ENCODE measurements around the gene P2RX4. TPM values are rescaled to one million over a fixed set of nuclear protein-coding genes. Genes with fewer than 3 reads are reported as not detected.

Gene P2RX4
- total RNA-seq, 1 experiment from 2014 or later, result 8.1 TPM

GRCh38 chr12:121245951-121246350 is 36.0 kb downstream of the P2RX4 start:
- H3K4me1 Mint-ChIP-seq, result peaks cover 3 to 7% of the 10 kb centered on the region in 2 experiments
- Histone ChIP-seq H3K18ac (ENCODE audit: insufficient read length, low read depth, low read length) (no peak overlapping the region), H2BK12ac (ENCODE audit: insufficient read length, low read depth, low read length) (no peak overlapping the region), H2BK5ac (ENCODE audit: insufficient read length, low read length) (no peak overlapping the region), H3K4me2 (ENCODE audit: insufficient read depth, insufficient read length, low read length) (no peak overlapping the region), H2AK5ac (ENCODE audit: insufficient read length, low read length) (no peak overlapping the region), H4K20me1 (ENCODE audit: control insufficient read depth, insufficient read depth, insufficient read length) (no peaks in the 10 kb centered on the region), H3K23me2 (ENCODE audit: insufficient read length, low read depth, low read length, poor library complexity, severe bottlenecking) (no peaks in the 10 kb centered on the region), H3T11ph (ENCODE audit: low read length) (no peak overlapping the region), H3K27ac (ENCODE audit: insufficient read length, low read depth, low read length) (no peak overlapping the region), H3K4me1 (ENCODE audit: insufficient read depth, low read length) (no peaks in the 10 kb centered on the region), H2BK15ac (ENCODE audit: low read depth, low read length) (no peak overlapping the region), H3K9me3 (ENCODE audit: control insufficient read depth, low read depth, low read length) (no peaks in the 10 kb centered on the region), H3K79me2 (ENCODE audit: insufficient read depth, low read length) (no peaks in the 10 kb centered on the region), H3K27me3 (ENCODE audit: insufficient read depth, low read length) (no peaks in the 10 kb centered on the region), H3K14ac (ENCODE audit: insufficient read depth, low read length) (no peak overlapping the region), H2AFZ (ENCODE audit: low read length) (no peak overlapping the region), H3K9ac (ENCODE audit: extremely low read depth, insufficient read length, low read length) (no peak overlapping the region), H4K8ac (replicated peaks; ENCODE audit: insufficient read length, low read depth, low read length) (no peak overlapping the region), H3K4ac (ENCODE audit: low read depth, low read length) (no peak overlapping the region), H2BK120ac (ENCODE audit: low read depth, low read length, poor library complexity, severe bottlenecking) (no peak overlapping the region), H4K91ac (ENCODE audit: insufficient read length, low read depth, low read length) (no peak overlapping the region), H3K56ac (ENCODE audit: insufficient read length, low read depth, low read length) (no peak overlapping the region), H3K79me1 (ENCODE audit: insufficient read depth, low read depth, low read length, poor library complexity, severe bottlenecking) (no peaks in the 10 kb centered on the region), H3K23ac (ENCODE audit: insufficient read length, low read depth, low read length) (no peak overlapping the region), H4K5ac (ENCODE audit: insufficient read length, low read depth, low read length) (no peak overlapping the region), H2BK20ac (ENCODE audit: low read depth, low read length, poor library complexity, severe bottlenecking) (no peak overlapping the region)
- no peaks in the 10 kb centered on the region for H3K9me3 Mint-ChIP-seq
- no peak overlapping the region for H3K4me3 Mint-ChIP-seq
- no peak overlapping the region; a peak in 1 of 7 replicates for H3K27ac Mint-ChIP-seq
- TF ChIP-seq CTCF (conservative IDR thresholded peaks at IDR 0.05), result no peak
- peaks cover 27 to 45% (median 44%) of the 10 kb centered on the region in 3 experiments; a peak in 6 of 7 replicates for H3K36me3 Mint-ChIP-seq (ENCODE audit: insufficient read depth in 1 of 3, low read depth in 3 of 3)
- no CpG with 5 or more reads among the region's 7 CpGs for WGBS (ENCODE audit: extremely low coverage, insufficient read length, low lambda C conversion rate)
- DNase-seq, result no peak
- no peaks in the 10 kb centered on the region for H3K27me3 Mint-ChIP-seq (ENCODE audit: low read depth)

Data from H9 (cell line).